BJ (cell line): ENCODE data around the gene SHF. TPM values are rescaled to one million over a fixed set of nuclear protein-coding genes. Genes with fewer than 3 reads are reported as not detected.

Experiments used
- CTCF ChIA-PET: fragments of 350-600 bp; formaldehyde crosslinking; extraction: SDS; loops from one replicate; lab custom pipeline; 2021; ENCODE audit warnings: antibody characterized with exemption, inconsistent platforms; lab: Yijun Ruan, JAX
- POLR2A ChIA-PET: fragments of 300-600 bp; sonication (Branson Sonifier 250); formaldehyde crosslinking; extraction: SDS; loops from one replicate; lab custom pipeline; 2021; ENCODE audit warnings: antibody characterized with exemption; lab: Charles Lee
- DNase-seq: peaks from one replicate; pipeline ENCODE4 v3.0.0-alpha.2; 2011; ENCODE audit warnings: low read depth
- H3K27me3 ChIP-seq: 2 replicates; pipeline ENCODE4 v1.6.0; 2011; ENCODE audit warnings: low read length; ENCODE audit not compliant: control insufficient read depth, insufficient read depth
- H3K36me3 ChIP-seq: 2 replicates; pipeline ENCODE4 v1.5.1; 2011; ENCODE audit warnings: low read length; ENCODE audit not compliant: control insufficient read depth, insufficient read depth
- H3K4me3 ChIP-seq: 2 replicates; pipeline ENCODE4 v1.5.1; 2011; ENCODE audit warnings: low read depth, mild to moderate bottlenecking, control low read depth, low read length
- polyA plus RNA-seq: library from polyadenylated mRNA; depleted of rRNA; stranded (reverse); fragments of >200 nt; gene quantifications from 2 replicates; pipeline ENCODE4 v1.2.3, GENCODE V29; 2011
- TF ChIP-seq, protein P1 (sequence below): IDR thresholded peaks from 2 replicates; pipeline ENCODE4 v1.5.1; 2011; ENCODE audit warnings: low read depth, mild to moderate bottlenecking, control low read depth, inconsistent platforms, low read length, moderate library complexity; ENCODE audit not compliant: insufficient read depth

The SHF gene
- polyA plus RNA-seq, 1 experiment: 5.2 TPM

DNA sequence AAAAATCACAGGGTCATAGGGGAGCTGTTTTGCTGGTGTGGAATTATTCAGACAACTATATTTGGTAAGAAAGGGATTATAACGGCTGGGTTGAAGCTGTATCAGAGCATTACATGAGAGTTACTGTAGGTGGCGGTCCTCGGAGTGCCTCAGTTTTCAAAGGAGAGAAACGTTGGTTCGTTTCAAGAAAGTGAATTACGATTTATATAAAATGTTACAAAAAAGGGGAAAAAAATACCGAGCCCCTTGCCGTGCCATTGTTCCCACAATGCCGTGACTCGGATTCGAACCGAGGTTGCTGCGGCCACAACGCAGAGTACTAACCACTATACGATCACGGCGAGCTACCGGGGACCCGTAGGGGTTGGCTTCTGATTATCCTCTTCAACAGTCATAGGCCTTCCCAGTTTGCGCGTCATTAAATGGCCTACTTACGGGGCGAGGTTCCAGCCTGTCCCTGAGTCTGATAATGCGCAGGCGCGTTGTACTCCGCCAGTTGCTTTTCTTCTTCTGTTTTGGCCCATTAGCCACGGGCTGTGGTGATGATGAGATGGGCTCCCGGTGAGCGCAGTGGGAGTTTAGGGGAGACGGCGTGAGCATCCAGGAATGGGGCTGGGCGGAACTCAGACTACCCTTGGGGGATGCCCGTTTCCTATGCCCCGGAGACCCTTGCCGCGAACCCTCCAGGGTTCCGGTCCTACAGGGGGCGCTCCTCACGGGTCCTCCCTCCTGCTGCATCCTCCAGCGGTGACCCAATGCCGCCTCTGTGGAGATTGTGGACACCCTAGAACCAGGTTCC, 10.8 kb upstream of the SHF start:
- CTCF ChIA-PET: interaction anchor here (0.7 to 3.5 kb wide), 15 partner anchors 9 to 234 kb away, joined by 3 to 18 read pairs (median 5); no protein-coding TSS in a partner anchor
- peak; percentile 92 for DNase-seq
- TF ChIP-seq, protein P1, sequence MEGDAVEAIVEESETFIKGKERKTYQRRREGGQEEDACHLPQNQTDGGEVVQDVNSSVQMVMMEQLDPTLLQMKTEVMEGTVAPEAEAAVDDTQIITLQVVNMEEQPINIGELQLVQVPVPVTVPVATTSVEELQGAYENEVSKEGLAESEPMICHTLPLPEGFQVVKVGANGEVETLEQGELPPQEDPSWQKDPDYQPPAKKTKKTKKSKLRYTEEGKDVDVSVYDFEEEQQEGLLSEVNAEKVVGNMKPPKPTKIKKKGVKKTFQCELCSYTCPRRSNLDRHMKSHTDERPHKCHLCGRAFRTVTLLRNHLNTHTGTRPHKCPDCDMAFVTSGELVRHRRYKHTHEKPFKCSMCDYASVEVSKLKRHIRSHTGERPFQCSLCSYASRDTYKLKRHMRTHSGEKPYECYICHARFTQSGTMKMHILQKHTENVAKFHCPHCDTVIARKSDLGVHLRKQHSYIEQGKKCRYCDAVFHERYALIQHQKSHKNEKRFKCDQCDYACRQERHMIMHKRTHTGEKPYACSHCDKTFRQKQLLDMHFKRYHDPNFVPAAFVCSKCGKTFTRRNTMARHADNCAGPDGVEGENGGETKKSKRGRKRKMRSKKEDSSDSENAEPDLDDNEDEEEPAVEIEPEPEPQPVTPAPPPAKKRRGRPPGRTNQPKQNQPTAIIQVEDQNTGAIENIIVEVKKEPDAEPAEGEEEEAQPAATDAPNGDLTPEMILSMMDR: peak; percentile 89

DNA sequence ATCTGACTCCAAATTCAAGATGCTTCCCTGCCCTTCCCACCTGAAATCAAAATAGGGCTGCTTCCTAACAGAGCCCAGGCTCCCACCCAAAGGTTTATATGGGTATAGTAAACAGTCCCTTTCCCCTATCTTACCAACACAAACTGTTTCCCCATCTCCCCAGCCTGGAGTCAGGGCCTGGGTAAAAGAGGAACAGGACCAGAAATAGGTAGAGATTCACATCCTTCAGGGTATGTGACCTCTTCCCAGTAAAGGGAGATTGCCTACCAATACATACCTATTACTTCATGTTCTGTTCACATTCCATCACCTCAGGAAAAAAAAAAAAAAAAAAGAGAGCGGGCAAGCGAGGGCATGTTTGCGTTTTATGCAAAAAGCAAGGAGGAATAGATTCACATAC, 9.7 kb upstream of the SHF start:
- H3K4me3 ChIP-seq: no peak overlapping the region
- CTCF ChIA-PET: interaction anchor here (0.9 to 1.5 kb wide), 3 partner anchors 11 to 189 kb away, joined by 3 to 15 read pairs (median 8); no protein-coding TSS in a partner anchor
- H3K36me3 ChIP-seq: no peaks in the 10 kb centered on the region
- POLR2A ChIA-PET: interaction anchor here (1.1 kb wide), 1 partner anchor 13 kb away, joined by 4 read pairs; no protein-coding TSS in a partner anchor
- DNase-seq: no peak
- H3K27me3 ChIP-seq: no peaks in the 10 kb centered on the region; the same call in none of the 2 replicates
- TF ChIP-seq, protein P1: no peak

More for the DNA sequence above, 10.8 kb upstream of the SHF start:
- peak overlapping the region; percentile 62 for H3K4me3 ChIP-seq
- POLR2A ChIA-PET: interaction anchor here (0.5 to 1.1 kb wide), 2 partner anchors 14 to 206 kb away, joined by 4 to 6 read pairs; no protein-coding TSS in a partner anchor
- H3K36me3 ChIP-seq: no peaks in the 10 kb centered on the region
- H3K27me3 ChIP-seq: no peaks in the 10 kb centered on the region; the same call in none of the 2 replicates

DNA sequence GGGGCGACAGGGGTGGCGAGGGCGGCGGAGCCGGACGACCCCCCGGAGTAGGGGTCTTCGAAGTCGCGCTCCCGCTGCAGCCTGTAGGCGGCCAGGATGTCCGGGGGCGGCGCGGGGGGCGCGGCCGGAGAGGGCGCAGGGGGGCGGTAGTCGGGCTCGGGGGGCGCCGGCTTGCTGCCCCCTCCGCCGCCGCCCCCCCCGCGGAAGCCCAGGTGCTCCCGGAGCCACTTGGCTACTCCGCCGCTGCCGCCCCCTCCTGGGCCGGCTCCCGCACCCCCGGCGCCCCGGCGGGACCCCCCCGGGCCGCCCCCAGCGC, 230 bp downstream of the SHF start:
- POLR2A ChIA-PET: no interaction called here
- H3K36me3 ChIP-seq: no peaks in the 10 kb centered on the region; the same call in 1 of the 2 replicates
- H3K4me3 ChIP-seq: peak overlapping the region; percentile 67
- CTCF ChIA-PET: interaction anchor here (1.8 to 3.6 kb wide), 3 partner anchors 16 to 24 kb away, joined by 3 to 15 read pairs (median 7); no protein-coding TSS in a partner anchor
- no peak for DNase-seq
- TF ChIP-seq, protein P1: no peak
- no peaks in the 10 kb centered on the region; the same call in 1 of the 2 replicates for H3K27me3 ChIP-seq

DNA sequence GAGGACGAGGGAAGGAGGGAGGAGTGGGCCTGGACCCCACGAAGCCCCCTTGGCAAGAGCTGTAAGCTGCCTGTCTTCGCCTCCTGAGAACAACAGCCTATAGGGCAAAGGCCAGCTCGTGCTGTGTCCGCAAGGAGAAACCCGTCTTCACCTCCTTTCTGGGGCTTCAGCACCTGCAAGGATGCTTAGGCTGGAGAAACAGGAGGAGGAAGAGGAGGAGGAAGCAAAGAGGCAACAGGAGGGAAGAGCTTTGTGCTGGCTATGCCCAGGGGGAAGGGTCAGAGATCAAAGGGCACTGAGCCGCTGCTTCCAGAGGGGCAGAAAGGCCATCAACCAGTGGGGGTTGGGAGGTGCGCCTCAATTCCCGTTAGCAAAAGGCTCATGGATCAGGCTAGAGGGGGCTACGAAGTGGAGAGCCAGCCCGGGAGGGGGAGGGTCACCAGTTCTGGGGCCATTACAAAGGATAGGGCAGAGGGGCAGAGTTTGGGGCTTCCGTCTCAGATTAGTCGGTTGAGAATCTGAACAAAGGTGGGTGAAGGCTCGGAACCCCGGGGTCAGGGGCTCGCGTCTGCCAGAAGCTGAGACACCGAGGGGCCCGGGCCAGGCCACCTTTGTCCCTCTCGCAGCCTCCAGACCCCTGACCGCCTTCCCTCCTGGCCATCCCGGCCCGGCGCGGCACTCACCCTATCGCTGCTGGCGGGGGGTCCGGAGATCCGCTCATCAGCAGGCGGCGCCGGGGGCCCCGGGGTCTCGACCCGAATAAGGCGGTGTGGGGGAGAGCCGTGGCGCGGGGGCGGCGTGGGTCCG, 792 bp downstream of the SHF start:
- CTCF ChIA-PET: interaction anchor here (0.9 to 4.7 kb wide), 6 partner anchors 11 to 425 kb away, joined by 3 to 22 read pairs (median 8); no protein-coding TSS in a partner anchor
- no peak for DNase-seq
- no peaks in the 10 kb centered on the region; the same call in 1 of the 2 replicates for H3K27me3 ChIP-seq
- H3K4me3 ChIP-seq: peak overlapping the region; percentile 67
- TF ChIP-seq, protein P1: no peak
- POLR2A ChIA-PET: no interaction called here
- no peaks in the 10 kb centered on the region; the same call in 1 of the 2 replicates for H3K36me3 ChIP-seq
